Left renal pelvis (tissue), 4 donors: ENCODE measurements around the gene DUSP3. TPM values are rescaled to one million over a fixed set of nuclear protein-coding genes. Genes with fewer than 3 reads are reported as not detected.
"Not testable (repeated sequence)": the region's sequence is repeated elsewhere in the genome, so short reads cannot be mapped to it uniquely, and the experiment has no call there.

ENCODE experiments used
- DNase-seq, 4 donors: peaks; one replicate each; pipeline ENCODE4 v3.0.0-alpha.2; 2013; ENCODE audit warnings: low read depth in 4 of 4, low spot score in 3 of 4
- polyA plus RNA-seq, 4 donors: library from polyadenylated mRNA; unstranded; fragments of 120-200 nt; gene quantifications; one replicate each; pipeline ENCODE4 v1.2.1, GENCODE V29; 2013; ENCODE audit not compliant: insufficient read length in 4 of 4

DUSP3 gene
- polyA plus RNA-seq, 4 donors: 27.6 to 67.8 (median 58.5) TPM

GRCh38 chr17:43803758-43804157, 25.0 kb upstream of the DUSP3 start:
- peak in 1 of 4 donors; percentile 63 for DNase-seq

- DNase-seq: no peak
These were observed 23.1 kb upstream of the DUSP3 start for GRCh38 chr17:43801844-43802243.

DNA sequence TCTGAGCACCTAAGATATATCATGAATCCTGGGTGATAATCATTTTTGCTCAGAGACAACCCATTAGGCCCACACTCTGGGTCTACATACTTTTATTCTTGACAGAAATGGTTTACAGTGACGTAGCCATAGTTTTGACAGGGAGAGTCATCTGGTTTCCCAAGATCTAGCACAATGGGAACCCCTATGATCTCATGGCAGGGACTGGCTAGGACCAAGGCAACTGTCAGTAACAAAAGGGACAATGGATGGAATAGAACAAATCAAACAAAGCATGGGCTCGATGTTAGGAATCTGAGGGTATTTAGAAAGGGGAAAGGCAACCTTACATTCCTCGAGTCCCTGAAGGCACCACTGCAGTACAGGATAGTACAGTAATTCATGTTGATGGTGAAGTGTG, 22.0 kb upstream of the DUSP3 start:
- DNase-seq: no peak

DNA sequence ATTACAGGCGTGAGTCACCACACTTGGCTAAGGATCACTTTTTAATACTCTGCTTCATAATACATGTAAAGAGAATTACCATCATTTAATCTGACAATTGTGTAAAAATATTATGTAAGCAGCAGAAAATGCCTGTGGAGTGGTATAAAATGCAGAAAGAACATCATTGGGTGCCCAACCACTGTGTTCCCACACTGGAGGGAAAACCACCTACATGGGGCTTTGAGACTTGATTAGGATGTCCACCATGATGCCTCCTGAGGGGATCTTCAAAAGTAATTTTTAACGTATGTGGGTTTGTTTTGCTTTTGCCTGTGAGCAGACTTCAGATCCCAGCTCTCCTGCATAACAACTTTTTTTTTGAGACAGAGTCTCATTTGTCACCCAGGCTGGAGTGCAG, 20.3 kb upstream of the DUSP3 start:
- DNase-seq: no peak

DNA sequence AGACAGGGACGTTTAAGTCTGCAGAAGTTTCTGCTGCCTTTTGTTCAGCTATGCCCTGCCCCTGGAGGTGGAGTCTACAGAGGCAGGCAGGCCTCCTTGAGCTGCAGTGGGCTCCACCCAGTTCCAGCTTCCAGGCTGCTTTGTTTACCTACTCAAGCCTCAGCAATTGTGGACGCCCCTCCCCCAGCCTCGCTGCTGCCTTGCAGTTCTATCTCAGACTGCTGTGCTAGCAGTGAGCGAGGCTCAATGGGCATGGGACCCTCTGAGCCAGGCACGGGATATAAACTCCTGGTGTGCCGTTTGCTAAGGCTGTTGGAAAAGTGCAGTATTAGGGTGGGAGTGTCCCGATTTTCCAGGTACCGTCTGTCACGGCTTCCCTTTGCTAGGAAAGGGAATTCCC, 19.2 kb upstream of the DUSP3 start:
- not testable (repeated sequence) for DNase-seq

DNA sequence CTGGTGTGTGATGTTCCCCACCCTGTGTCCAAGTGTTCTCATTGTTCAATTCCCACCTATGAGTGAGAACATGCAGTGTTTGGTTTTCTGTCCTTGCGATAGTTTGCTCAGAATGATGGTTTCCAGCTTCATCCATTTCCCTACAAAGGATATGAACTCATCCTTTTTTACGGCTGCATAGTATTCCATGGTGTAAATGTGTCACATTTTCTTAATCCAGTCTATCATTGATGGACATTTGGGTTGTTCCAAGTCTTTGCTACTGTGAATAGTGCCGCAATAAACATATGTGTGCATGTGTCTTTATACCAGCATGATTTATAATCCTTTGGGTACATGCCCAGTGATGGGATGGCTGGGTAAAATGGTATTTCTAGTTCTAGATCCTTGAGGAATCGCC, 13.9 kb upstream of the DUSP3 start:
- not testable (repeated sequence) for DNase-seq

DNA sequence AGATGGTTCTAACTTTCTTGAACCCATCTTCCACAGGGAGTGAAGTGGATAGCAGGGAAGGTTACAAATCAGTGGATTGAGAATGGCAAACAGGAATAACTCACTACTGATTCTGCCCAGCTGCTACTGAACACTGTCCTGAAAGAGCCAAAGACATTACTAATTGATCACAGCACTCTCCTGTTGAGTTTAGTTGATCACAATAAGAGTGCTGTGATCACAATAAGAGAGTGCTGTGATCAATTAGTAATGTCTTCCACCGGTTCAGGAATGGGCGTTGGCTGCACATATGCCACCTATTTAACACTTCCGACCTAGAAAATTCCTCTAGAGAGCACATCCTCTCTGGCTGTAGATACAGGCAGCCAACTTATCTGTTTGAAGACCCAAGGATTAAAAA, 12.8 kb upstream of the DUSP3 start:
- no peak for DNase-seq

DNA sequence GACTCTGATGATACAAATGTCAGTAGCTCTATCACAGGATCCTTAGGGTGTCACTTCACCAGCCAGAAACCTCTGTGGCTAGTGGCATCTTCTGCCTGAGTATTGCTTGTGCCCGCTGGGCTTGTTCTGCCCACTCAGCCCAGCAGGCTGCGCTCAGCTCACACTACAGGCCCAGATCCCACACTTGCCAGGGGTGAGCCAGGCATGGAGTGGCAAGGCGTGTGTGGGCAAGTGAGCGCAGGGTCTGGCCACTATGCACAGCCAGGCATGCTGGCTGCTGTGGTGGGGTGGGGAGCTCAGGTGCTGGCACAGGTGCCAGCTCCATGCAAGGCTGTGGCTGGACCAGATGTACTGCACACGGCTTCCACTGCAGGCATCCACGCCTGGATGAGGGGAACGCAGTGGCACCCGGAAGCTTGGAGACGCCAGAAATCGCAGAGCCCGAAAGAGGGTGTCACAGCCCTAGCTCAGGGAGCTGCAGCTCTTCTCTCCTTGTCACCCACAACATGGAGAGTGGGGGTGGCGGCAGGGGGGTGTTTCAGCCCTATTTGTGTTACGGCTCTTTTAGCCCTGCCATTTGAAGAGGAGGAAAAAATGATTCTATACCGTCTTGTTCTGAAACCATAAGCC, 11.6 kb upstream of the DUSP3 start:
- no peak for DNase-seq

GRCh38 chr17:43789482-43789881, 10.7 kb upstream of the DUSP3 start:
- DNase-seq: no peak

DNA sequence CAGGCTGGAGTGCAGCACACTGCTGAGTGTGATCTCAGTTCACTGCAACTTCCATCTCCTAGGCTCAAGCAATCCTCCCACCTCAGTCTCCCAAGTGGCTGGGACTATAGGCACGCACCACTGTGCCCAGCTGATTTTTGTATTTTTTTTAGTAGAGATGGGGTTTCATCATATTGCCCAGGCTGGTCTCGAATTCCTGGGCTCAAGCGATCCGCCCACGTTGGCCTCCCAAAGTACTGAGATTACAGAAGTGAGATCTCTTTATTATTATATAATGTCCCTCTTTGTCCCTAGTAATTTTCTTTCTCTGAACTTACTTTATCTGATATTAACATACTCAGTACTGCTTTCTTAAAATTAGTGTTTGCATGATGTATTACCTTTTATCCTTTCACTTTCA, 9.8 kb upstream of the DUSP3 start:
- no peak for DNase-seq

- DNase-seq: no peak
These were observed 9.0 kb upstream of the DUSP3 start for GRCh38 chr17:43787728-43788127.

DNA sequence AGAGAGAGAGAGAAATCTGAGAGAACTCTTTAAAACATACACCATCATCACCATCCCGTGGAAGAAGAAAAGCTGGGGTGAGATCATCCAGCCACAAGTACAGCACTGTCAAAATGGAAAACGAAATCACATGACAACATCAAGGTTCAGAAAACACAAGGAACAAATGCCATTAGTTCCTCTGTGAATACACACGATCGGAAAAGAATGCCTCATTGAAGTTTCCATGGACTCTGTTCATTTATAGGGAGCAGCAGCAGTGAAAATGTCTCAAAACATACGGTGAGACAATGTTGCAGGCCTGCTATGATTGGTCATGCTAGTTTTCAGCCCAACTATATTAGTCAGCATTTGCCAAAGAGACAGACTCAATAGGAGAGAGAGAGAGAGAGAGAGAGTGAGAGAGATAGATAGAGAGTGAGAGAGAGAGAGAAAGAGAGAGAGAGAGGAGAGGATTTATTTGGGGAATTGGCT, 5.9 kb upstream of the DUSP3 start:
- DNase-seq: no peak

DNA sequence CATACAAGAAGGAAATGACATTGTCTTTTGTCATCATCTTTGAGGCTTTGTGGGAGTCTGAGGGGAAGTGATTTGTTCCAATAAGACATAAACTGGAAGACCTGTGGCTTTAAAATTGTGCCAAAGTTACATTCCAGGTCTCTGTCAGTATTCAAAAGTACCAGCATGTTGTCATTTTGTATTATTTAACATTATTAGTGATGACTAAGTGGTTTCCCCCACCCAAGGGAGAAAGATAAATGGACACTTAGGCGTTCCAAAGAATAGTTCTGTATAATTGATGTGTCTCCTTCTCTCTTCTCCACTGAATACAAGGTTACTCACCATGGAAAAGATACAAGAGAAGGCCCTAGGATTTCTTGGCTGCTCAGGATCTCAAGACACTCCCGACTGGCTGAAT, 5.3 kb upstream of the DUSP3 start:
- DNase-seq: no peak

- no peak for DNase-seq
These were observed 4.3 kb upstream of the DUSP3 start for GRCh38 chr17:43782913-43783680.

GRCh38 chr17:43780135-43780534, 1.4 kb upstream of the DUSP3 start, which contains the start of gene CFAP97D1:
TSS of gene CFAP97D1 (plus strand) at chr17:43780435. CDS start at chr17:43780463, 28 bp downstream.
- no peak for DNase-seq

DNA sequence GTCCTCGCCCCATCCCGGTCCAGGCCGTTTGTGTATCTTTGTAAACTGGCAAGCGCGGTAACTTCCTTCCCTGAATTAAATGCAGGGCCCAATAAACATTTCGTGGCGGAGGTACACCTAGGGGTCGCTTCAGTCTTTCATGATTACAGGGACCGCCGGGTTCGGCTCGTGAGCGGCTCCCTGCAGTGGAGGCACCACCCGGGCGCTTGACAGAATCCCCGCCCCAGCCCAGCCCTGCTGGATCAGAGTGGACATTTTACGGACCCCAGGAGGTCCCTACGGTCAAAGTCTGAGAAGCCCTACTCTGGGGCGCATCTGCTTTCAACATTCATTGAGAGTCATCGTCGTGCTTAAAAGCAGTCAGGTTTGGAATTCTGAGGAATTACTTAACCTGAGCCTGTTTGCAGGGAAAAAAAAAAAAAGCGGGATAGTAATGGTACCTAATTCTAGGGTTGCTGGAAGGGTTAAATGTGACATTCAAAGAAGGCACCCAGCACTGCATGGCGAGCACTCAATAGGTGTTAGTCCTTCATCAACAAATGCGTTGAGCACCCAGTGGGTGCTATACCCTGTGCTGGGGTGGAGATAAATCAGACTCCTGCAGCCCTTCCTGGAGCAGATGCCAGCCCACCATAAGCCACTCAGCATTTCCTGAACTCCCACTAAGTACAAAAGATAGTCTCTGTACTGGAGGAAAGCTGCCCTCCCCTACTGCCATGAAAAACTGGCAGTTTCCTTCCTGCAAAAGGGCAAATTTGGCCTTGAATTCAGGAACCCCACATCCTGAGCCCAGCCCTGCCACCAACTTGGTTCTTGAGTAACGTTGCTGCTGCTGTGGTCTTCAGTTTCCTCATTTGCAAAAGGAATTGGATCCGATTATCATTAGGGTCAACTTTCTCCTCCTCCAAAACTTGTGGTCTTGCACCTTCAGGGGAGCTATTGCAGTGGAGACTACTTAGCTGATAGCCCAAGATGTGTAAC, 658 bp upstream of the DUSP3 start:
- DNase-seq: no peak

- no peak for DNase-seq
These were observed 4.2 kb downstream of the DUSP3 start for GRCh38 chr17:43774304-43775250.

- DNase-seq: no peak
These were observed 5.7 kb downstream of the DUSP3 start for GRCh38 chr17:43772877-43773648.

DNA sequence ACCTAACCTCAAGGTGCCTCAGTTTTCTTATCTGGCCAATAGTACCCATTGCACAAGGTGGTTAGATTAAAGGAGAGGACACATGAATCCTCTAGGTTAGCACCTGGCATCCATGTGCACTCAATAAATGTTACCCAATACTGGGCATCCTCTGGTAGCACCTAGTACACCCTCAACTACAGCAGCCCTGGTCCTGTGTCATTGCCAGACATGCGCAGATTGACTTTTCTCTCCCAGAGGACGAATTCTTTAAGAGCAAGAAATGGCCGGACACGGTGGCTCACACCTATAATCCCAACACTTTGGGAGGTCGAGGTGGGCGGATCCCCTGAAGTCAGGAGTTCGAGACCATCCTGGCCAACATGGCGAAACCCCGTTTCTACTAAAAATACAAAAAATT, 7.3 kb downstream of the DUSP3 start:
- DNase-seq: no peak
